GM12873 (cell line): ENCODE results near the gene GSS.

Experiments
- TF ChIP-seq, protein P1 (sequence below): IDR thresholded peaks from 2 replicates; pipeline ENCODE4 v1.5.1; 2012; ENCODE audit warnings: low read depth, mild to moderate bottlenecking, moderate library complexity, low read length, control low read depth; ENCODE audit not compliant: insufficient read depth; ENCODE audit errors: missing control alignments

The GSS gene

DNA sequence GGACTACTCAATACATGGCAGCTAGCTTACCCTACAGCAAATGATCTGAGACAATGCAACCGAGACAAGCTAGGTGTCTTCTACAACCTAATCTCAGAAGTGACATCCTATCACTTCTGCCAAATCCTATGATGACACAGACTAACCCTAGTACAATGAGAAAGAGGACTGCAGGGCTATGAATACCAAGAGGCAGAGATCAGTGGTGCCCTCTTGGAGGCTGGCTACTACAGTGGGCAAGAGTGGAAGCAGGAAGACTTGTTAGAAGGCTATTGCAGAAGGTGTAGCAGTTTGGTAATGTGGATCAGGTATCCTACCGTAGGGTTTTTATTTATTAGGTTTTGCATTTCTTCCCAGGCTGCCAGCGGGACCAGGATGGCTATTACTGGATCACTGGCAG lies 30.3 kb downstream of the GSS start:
- TF ChIP-seq, protein P1, sequence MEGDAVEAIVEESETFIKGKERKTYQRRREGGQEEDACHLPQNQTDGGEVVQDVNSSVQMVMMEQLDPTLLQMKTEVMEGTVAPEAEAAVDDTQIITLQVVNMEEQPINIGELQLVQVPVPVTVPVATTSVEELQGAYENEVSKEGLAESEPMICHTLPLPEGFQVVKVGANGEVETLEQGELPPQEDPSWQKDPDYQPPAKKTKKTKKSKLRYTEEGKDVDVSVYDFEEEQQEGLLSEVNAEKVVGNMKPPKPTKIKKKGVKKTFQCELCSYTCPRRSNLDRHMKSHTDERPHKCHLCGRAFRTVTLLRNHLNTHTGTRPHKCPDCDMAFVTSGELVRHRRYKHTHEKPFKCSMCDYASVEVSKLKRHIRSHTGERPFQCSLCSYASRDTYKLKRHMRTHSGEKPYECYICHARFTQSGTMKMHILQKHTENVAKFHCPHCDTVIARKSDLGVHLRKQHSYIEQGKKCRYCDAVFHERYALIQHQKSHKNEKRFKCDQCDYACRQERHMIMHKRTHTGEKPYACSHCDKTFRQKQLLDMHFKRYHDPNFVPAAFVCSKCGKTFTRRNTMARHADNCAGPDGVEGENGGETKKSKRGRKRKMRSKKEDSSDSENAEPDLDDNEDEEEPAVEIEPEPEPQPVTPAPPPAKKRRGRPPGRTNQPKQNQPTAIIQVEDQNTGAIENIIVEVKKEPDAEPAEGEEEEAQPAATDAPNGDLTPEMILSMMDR: no peak

DNA sequence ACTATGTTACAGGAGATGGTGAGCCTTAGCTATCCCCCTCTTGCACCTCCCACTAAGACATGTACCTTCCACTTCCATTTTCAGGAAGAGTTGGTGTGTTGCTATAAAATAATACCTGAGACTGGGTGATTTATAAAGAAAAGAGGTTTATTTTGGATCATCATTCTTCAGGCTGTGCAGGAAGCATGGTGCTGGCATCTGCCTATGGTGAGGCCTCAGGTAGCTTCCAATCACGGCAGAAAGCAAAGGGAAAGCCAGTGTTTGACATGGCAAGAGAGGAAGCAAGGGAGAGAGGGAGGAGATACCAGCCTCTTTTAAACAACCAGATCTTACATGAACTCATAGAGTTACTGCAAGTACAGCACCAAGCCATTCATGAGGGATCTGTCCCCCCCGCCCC lies 32.2 kb downstream of the GSS start:
- TF ChIP-seq, protein P1: no peak

DNA sequence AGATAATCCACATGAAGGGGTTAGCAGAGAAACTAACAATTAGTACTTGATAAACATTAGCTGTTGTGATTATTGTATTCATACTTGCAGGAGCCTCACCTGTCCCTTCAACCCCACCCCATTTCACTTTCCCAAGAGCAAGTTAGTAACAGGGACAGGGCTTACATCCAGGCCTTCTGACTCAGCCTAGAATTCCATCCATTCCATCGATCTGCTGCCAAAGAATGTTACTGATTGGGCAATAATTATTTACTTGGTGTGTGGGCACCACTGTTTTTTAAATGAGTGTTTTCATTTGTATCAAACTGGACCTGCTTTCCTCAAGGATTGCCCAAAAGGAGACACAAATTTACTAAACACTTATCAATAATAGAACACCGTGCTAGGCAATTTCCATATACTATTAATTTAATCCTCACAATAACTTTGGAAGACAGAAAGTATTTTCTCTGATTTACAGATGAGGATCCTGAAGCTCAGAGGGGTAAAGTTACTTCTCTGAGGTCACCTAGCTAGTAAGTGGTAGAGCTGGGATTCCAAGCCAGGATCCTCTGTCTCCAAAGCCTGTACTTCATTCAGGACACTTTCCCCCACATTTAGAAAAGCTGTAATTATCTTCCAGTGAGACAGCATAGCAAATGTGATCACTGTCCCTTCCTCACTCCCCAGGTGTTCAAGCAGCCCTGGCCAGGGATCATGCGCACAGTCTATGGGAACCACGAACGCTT lies 32.8 kb downstream of the GSS start:
- TF ChIP-seq, protein P1: no peak

DNA sequence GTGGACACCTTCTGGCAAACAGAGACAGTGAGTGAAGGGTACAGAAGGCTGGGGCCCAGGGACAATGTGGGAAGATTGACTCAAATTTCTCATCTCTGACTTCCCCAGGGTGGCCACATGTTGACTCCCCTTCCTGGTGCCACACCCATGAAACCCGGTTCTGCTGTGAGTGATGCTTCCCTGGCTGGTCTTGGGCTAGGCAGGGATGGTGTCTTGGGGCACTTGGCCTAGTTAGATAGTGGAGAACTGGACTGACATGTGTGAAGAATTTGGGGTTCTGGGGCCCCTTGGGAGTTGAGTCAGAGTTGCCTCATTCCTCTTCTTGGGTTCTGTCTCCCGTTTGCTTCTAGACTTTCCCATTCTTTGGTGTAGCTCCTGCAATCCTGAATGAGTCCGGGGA lies 34.2 kb downstream of the GSS start:
- TF ChIP-seq, protein P1: no peak

DNA sequence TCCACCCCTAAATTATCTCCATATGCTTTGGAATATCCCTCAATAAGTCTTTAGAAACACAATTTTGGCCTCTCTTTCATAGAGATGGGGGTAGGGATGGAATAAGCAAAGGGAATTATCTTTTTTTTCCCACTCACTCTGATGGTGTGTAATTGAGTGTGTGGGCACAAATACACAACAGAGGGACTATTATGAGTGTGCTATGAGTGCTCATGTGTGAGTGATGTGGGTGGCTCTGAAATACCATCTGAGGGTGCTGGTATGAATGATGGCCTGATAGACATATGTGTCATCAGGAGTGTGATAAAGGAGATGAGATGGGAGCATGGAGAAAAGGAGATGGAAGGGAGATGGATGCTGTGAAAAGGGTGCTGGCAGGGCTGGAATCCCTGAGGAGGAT lies 35.6 kb downstream of the GSS start:
- TF ChIP-seq, protein P1: no peak

DNA sequence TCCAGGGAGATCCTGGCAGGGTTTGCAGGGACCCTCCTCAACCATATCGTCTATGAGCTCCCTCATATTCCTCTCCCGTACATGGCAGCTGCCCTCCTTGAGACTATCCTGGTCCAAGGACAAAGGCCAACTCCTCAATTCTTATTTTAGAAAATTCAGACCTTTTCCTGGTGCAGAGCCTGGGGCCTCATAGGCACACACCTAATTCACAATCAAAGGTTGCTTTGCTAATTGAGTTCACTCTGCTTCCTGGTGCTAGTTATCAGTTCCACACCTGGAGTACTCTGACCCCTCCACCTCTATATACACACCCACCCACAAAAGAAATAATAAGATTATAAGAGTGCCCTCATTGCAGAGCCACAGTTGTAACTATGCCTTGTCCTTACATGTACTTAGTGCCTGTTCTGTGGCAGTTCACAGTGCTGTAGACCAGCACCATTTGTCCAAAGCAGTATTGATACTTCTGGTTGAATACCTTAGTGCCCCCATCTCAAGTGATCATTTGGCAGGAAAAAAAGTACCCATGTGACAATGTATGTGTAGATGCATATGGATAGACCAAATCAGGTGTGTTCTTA lies 38.7 kb downstream of the GSS start:
- TF ChIP-seq, protein P1: no peak

DNA sequence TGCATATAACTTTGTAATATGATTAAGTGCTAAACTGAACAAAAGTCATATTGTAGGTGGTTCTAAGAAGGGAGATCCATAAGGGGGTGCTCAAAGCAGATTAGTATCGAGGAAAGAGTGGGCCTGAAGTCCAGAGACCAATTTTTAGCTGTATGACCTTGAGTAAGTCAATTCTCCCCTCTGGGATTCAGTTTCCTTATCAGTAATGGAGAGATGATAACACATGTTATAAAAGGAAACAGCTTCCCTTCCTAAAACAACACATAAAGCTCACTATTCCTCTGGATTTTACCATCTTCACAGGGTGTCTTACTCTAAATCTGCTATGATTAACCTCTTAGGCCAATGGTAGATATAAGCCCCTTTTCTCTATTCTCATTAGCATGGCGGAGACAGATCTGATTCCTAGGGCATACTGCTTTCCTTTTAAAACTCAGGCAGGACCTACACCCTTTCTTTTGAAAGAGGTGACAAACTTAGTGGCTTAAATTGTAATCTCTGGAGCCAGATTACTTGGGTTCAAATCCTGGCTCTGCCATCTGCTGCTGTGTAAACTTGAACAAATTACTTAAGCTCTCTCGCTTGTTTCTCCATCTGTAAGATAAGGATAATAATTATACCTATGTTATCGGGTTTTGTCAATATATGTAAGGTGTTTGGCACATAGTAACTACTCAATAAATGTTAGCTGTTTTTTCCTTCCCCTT lies 39.7 kb downstream of the GSS start:
- TF ChIP-seq, protein P1: no peak
